Mucosa of descending colon (tissue), 3 donors: ENCODE measurements around the gene NKAIN1. TPM values are rescaled to one million over a fixed set of nuclear protein-coding genes. Genes with fewer than 3 reads are reported as not detected.

Experiments
- ATAC-seq: fragments of 200-7000 bp; cut with Tn5 transposase; one replicate; pipeline ENCODE4 v1.9.1; 2020; ENCODE audit warnings: mild to moderate bottlenecking, moderate library complexity
- DNase-seq, 3 donors: peaks; one replicate each; pipeline ENCODE4 v3.0.0-alpha.2; 2020
- H3K36me3 ChIP-seq: fragments of 200-600 bp; one replicate; pipeline ENCODE4 v1.8.0; 2021; ENCODE audit warnings: low read depth, mild to moderate bottlenecking
- H3K4me1 ChIP-seq: fragments of 200-600 bp; one replicate; pipeline ENCODE4 v1.8.0; 2021; ENCODE audit warnings: low read depth, mild to moderate bottlenecking
- H3K4me3 ChIP-seq: fragments of 200-600 bp; one replicate; pipeline ENCODE4 v1.8.0; 2021; ENCODE audit warnings: mild to moderate bottlenecking
- H3K9me3 ChIP-seq: fragments of 200-600 bp; one replicate; pipeline ENCODE4 v1.8.0; 2021; ENCODE audit warnings: mild to moderate bottlenecking
- intact Hi-C, 2 donors: fragments of 100-400 bp; cut with DNase I in 1 of 2; cut with micrococcal nuclease in 1 of 2; formaldehyde crosslinking; loops; one replicate each; pipeline versions ENCODE4 v1.11.0 to v1.11.1; 2022; cut with DNase I, micrococcal nuclease
- total RNA-seq, 3 donors: library from RNA; stranded (reverse); fragmentation: NEBNext Ultra II Directional in 2 of 3; extraction: Animal tissue kit (Norgen Biotek cat#: 25700) in 2 of 3; gene quantifications; one replicate each; pipeline versions ENCODE4 v1.2.1 to v1.2.4, GENCODE V29; 2021 to 2023
- TF ChIP-seq, protein P1 (sequence below): fragments of 200-600 bp; IDR thresholded peaks from one replicate; pipeline ENCODE4 v1.8.0; 2022; ENCODE audit warnings: antibody characterized with exemption, mild to moderate bottlenecking
- donor health status: DM: no; HTN: no; CAD: no; lungs with moderate emphysema.
- donor health status: DM: no; HTN: no; CAD: no.
- donor health status: DM: no; HTN: yes; CAD: no.

The NKAIN1 gene
- total RNA-seq, 3 donors from 2014 or later, result 0.35 TPM; not detected in 2

GRCh38 chr1:31221072-31221471, 18.6 kb downstream of the NKAIN1 start:
- no peak overlapping the region for H3K4me3 ChIP-seq
- intact Hi-C loops, result no loop called here
- TF ChIP-seq, protein P1, sequence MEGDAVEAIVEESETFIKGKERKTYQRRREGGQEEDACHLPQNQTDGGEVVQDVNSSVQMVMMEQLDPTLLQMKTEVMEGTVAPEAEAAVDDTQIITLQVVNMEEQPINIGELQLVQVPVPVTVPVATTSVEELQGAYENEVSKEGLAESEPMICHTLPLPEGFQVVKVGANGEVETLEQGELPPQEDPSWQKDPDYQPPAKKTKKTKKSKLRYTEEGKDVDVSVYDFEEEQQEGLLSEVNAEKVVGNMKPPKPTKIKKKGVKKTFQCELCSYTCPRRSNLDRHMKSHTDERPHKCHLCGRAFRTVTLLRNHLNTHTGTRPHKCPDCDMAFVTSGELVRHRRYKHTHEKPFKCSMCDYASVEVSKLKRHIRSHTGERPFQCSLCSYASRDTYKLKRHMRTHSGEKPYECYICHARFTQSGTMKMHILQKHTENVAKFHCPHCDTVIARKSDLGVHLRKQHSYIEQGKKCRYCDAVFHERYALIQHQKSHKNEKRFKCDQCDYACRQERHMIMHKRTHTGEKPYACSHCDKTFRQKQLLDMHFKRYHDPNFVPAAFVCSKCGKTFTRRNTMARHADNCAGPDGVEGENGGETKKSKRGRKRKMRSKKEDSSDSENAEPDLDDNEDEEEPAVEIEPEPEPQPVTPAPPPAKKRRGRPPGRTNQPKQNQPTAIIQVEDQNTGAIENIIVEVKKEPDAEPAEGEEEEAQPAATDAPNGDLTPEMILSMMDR, result no peak

DNA sequence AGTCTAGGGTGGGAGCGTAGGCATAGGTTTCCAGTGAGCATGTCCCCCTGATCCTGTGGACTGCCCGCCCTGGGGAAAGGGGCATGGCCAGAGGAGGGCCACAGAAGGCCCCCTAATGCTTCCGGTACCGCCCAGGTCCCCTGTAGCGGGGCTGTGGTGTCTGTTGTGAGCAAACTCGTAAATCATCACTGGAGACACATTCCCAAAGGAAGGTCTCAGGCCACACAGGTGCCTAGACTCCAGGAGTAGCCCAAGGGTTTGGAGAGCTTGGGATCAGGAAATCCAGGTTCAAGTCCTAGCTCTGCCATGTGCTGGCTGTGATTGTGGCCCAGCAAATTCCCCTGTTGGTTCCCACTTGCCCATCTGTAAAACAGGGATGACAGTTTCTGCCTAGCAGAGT, 20.2 kb downstream of the NKAIN1 start:
- ATAC-seq, result no peak
- peaks cover 15% of the 10 kb centered on the region for H3K4me1 ChIP-seq
- intact Hi-C loops, result no loop called here
- H3K9me3 ChIP-seq, result no peaks in the 10 kb centered on the region
- no peak for DNase-seq
- H3K4me3 ChIP-seq, result no peak overlapping the region
- TF ChIP-seq, protein P1, result no peak
- H3K36me3 ChIP-seq, result no peaks in the 10 kb centered on the region

More at GRCh38 chr1:31221072-31221471, 18.6 kb downstream of the NKAIN1 start:
- ATAC-seq (no peak), DNase-seq (no peak)
- Histone ChIP-seq H3K9me3 (no peaks in the 10 kb centered on the region), H3K4me1 (peaks cover 14% of the 10 kb centered on the region), H3K36me3 (no peaks in the 10 kb centered on the region)

GRCh38 chr1:31218705-31219104, 21.0 kb downstream of the NKAIN1 start:
- no peak overlapping the region for H3K4me3 ChIP-seq
- intact Hi-C loops, result no loop called here
- no peaks in the 10 kb centered on the region for H3K36me3 ChIP-seq
- no peak for DNase-seq
- peaks cover 8% of the 10 kb centered on the region for H3K4me1 ChIP-seq
- ATAC-seq, result no peak
- H3K9me3 ChIP-seq, result no peaks in the 10 kb centered on the region
- TF ChIP-seq, protein P1, result no peak

DNA sequence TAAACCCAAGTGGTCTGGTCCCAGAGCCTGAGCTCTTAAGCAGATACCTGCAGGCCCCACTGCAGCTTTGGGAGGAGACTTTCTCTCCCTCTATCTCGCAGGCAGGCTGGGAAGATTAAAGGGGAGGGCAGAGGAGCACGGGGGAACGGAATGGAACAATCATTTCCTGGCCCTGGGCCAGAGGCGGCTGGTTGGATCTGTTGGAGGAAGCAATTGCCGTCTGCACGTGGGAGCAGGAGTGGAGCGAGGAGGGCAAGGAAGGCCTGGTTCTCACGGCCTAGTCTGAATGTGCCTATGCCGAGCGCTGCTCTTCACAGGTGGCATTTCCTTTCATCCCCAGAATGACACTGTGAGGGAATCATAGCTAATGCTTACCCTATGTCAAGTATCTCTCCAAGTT, 23.7 kb downstream of the NKAIN1 start:
- DNase-seq, result peak; percentile 74 to 81 (median 79)
- Histone ChIP-seq H3K36me3 (no peaks in the 10 kb centered on the region), H3K4me1 (peaks cover 8% of the 10 kb centered on the region), H3K9me3 (no peaks in the 10 kb centered on the region), H3K4me3 (no peak overlapping the region)
- ATAC-seq, result peak; percentile 90
- TF ChIP-seq, protein P1, result no peak
- intact Hi-C loops, result no loop called here

GRCh38 chr1:31215065-31215570, 24.6 kb downstream of the NKAIN1 start:
- H3K9me3 ChIP-seq, result no peaks in the 10 kb centered on the region
- ATAC-seq (no peak), DNase-seq (no peak)
- TF ChIP-seq, protein P1, result no peak
- intact Hi-C loops, result no loop called here
- no peaks in the 10 kb centered on the region for H3K36me3 ChIP-seq
- H3K4me1 ChIP-seq, result peaks cover 8% of the 10 kb centered on the region
- H3K4me3 ChIP-seq, result no peak overlapping the region
